Esophagus mucosa (tissue), 1 donor: Measurements from ENCODE around the gene RGL3. TPM values are rescaled to one million over a fixed set of nuclear protein-coding genes. Genes with fewer than 3 reads are reported as not detected.
"Not testable (repeated sequence)": the region's sequence is repeated elsewhere in the genome, so short reads cannot be mapped to it uniquely, and the experiment has no call there.

Experiments used
- ATAC-seq: fragments of 200-7000 bp; cut with Tn5 transposase; one replicate; pipeline ENCODE4 v1.9.1; 2020
- total RNA-seq: library from RNA; stranded (reverse); gene quantifications from one replicate; pipeline ENCODE4 v1.2.4, GENCODE V29; 2023
- donor health status: DM: yes; HTN: yes; CAD: no.

The RGL3 gene
- 0.64 TPM for total RNA-seq

DNA sequence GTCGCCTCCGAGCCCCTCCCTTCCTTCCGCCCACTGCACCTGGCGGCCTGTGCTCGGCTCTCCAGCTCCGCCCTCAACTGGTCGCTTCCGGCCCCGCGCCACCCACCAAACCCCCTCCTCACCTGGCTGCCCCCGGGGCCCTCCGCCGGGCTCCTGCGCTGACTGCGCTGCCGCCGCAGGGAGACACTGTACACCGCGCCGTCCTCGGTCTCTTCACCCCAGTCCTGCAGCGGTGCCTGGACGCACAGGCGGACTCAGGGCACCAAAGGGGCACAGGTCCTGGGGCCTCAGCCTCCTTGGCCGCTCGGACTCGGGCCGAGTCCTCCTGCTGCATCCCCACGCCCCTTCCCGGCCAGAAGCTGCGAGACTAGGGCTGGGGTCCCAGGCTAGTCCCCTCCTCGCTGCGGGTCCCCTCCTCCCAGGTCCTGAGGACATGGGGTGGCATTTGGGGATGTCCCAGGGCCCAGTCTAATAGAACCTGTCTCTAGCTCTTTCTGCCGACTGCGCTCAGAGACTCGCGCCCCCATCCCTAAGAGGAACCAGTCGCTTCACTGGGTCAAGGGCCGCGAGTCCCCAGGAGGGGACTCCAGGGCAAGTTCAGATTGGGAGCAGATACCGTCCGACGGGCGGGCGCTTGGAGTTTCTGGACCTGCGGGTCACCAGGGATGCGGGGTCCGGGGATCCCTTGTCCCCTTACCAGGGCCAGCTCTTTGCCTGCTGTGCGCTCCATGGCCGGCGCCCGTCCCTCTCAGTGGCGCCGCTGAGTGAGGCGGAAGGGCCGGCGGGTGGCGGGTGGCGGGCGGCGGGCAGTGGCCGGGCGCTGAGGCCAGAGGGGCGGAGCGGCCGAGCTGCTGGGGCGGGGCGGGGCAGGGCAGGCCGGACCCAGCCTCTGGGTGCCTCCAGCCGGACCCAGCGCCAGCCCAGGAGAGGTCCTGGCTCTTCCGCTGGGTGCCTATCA, at the start of gene RGL3:
Gene RGL3 (minus strand): TSS at position 766 of the 958 bp plus-strand sequence. CDS start 36 bp downstream, at position 730.
- ATAC-seq = no peak

DNA sequence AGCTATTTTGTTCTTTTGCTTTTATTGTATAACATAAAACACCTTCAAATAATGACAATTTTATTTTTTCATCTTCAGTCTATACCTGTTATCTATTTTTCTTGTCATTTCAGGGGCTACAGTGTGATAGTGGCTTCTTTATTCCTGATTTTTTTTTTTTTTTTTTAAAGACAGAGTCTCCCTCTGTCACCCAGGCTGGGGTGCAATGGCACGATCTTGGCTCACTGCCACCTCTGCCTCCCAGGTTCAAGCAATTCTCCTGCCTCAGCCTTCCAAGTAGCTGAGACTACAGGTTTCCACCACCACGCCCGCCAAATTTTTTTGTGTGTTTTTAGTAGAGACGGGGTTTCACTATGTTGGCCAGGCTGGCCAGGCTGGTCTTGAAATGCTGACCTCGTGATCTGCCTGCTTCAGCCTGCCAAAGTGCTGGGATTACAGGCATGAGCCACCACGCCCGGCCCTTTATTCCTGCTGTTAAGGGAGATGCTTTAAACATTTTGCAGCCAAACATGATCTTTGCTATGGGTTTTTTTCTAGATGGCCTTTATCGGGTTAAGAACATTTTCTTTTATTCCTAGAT, 49.2 kb upstream of the RGL3 start:
- peak; percentile 33 for ATAC-seq

DNA sequence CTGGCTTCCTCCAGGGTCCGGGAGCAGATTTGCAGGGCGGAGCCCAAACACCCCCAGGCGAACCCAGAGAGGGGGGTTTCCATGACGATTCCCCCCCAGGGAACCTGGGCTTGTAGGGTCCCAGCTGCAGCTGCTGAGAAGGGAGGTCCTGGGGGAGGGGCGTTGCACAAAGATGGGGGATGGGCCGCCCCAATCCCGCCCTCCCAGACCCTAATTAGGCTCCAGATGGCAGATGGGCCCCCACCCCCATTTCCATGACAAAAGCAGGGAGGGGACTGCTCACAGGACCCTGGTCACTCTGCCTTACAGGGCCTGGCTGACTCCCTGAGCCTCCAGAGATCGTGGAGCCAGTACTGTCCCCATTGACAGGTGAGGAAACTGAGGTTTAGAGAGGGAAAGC, 46.5 kb upstream of the RGL3 start:
- no peak for ATAC-seq

DNA sequence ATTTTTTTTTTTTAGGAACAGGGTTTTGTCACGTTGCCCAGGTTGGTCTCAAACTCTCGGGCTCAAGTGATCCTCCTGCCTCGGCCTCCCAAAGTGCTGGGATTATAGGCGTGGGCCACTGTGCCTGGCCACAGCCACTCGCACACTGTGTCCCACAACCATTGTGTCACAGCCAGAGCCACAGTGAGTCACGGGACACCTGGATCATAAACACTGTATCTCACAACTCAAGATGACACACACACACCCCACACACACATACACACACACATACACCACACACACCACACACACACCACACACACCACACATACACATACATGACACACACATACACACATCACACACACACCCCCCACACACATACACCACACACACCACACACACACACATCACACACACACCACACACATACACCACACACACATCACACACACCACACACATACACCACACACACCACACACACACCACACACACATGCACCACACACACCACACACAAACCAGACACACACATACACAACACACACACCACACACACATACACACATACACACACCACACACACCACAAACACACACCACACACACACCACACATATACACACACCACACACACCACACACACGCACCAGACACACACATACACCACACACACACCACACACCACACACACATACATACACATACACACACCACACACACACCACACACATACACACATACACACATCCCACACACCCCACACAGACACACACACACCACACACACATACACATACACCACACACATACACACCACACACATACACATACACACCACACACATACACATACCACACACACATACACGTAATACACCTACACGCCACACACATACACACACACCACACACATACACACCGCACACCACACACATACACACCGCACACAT, 45.5 kb upstream of the RGL3 start:
- ATAC-seq = no peak

- peak; percentile 29 for ATAC-seq
These were observed 44.3 kb upstream of the RGL3 start for GRCh38 chr19:11463391-11463790.

DNA sequence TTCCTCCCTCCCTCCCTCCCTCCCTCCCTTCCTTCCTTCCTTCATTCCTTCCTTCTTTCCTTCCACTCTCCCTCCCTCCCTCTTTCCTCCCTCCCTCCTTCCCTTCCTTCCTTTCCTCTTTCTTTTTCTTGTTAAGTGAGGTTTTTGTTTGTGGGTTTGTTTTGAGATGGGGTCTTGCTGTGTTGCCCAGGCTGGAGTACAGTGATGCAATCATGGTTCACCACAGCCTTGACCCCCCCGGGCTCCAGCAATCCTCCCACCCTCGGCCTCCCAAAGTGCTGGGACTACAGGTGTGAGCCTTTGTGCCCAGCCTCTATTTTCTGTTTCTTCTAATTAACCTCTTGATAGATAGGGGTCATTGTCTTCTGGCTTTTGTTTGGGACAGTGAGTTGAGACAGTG, 42.3 kb upstream of the RGL3 start:
- ATAC-seq = no peak

DNA sequence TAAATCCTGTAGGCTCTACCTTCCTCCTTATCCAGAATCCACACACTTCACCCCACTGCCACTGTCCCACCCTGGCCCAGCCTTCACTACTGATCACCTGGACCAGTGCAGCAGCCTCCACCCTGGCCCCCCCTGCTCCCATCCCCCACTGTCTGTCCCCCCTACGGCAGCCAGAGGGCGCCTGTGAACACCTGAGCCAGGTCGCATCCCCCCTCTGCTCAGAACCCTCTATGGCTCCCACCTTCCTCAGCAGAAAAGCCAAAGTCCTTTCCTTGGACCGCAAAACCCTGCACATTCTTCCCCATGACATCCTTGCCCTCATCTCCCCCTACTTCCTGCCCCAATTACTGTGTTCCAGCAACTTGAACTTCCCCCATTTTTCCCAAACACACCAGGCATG, 41.1 kb upstream of the RGL3 start:
- no peak for ATAC-seq

DNA sequence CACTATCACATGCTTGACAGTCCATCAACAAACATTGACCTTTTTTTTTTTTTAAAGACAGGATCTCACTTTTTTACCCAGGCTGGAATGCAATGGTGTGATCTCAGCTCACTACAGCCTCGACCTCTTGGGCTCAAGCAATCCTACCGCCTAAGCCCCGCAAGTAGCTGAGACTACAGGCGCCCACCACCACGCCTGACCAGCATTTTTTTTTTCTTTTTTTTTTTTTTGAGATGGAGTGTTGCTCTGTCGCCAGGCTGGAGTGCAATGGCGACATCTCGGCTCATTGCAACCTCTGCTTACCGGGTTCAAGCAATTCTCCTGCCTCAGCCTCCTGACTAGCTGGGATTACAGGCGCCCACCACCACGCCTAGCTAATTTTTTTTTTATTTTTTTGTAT, 39.8 kb upstream of the RGL3 start:
- not testable (repeated sequence) for ATAC-seq

GRCh38 chr19:11458236-11458900, 39.3 kb upstream of the RGL3 start:
- ATAC-seq = no peak

- no peak for ATAC-seq
These were observed 38.7 kb upstream of the RGL3 start for GRCh38 chr19:11457831-11458230.

GRCh38 chr19:11457115-11457514, 38.0 kb upstream of the RGL3 start:
- ATAC-seq = no peak

GRCh38 chr19:11456659-11457058, 37.5 kb upstream of the RGL3 start:
- no peak for ATAC-seq

GRCh38 chr19:11455233-11455554, 36.1 kb upstream of the RGL3 start:
- ATAC-seq = not testable (repeated sequence)

- ATAC-seq = no peak
These were observed 34.6 kb upstream of the RGL3 start for GRCh38 chr19:11453468-11454341.

GRCh38 chr19:11452620-11453310, 33.7 kb upstream of the RGL3 start:
- no peak for ATAC-seq

- ATAC-seq = no peak
These were observed 32.9 kb upstream of the RGL3 start for GRCh38 chr19:11451871-11452619.

GRCh38 chr19:11451327-11451870, 32.3 kb upstream of the RGL3 start:
- ATAC-seq = no peak

- no peak for ATAC-seq
These were observed 31.6 kb upstream of the RGL3 start for GRCh38 chr19:11450570-11451326.
